DMS53 treated with DMSO at 0.1 percent for 48 hours (cell line): Measurements from ENCODE around the gene ARHGEF12.

Experiments used
- DNase-seq: peaks from one replicate; lab custom pipeline; 2025; ENCODE audit not compliant: unreplicated experiment; lab: John Stamatoyannopoulos, UW

ARHGEF12 gene, protein sequence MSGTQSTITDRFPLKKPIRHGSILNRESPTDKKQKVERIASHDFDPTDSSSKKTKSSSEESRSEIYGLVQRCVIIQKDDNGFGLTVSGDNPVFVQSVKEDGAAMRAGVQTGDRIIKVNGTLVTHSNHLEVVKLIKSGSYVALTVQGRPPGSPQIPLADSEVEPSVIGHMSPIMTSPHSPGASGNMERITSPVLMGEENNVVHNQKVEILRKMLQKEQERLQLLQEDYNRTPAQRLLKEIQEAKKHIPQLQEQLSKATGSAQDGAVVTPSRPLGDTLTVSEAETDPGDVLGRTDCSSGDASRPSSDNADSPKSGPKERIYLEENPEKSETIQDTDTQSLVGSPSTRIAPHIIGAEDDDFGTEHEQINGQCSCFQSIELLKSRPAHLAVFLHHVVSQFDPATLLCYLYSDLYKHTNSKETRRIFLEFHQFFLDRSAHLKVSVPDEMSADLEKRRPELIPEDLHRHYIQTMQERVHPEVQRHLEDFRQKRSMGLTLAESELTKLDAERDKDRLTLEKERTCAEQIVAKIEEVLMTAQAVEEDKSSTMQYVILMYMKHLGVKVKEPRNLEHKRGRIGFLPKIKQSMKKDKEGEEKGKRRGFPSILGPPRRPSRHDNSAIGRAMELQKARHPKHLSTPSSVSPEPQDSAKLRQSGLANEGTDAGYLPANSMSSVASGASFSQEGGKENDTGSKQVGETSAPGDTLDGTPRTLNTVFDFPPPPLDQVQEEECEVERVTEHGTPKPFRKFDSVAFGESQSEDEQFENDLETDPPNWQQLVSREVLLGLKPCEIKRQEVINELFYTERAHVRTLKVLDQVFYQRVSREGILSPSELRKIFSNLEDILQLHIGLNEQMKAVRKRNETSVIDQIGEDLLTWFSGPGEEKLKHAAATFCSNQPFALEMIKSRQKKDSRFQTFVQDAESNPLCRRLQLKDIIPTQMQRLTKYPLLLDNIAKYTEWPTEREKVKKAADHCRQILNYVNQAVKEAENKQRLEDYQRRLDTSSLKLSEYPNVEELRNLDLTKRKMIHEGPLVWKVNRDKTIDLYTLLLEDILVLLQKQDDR (N-terminal part only)

DNA sequence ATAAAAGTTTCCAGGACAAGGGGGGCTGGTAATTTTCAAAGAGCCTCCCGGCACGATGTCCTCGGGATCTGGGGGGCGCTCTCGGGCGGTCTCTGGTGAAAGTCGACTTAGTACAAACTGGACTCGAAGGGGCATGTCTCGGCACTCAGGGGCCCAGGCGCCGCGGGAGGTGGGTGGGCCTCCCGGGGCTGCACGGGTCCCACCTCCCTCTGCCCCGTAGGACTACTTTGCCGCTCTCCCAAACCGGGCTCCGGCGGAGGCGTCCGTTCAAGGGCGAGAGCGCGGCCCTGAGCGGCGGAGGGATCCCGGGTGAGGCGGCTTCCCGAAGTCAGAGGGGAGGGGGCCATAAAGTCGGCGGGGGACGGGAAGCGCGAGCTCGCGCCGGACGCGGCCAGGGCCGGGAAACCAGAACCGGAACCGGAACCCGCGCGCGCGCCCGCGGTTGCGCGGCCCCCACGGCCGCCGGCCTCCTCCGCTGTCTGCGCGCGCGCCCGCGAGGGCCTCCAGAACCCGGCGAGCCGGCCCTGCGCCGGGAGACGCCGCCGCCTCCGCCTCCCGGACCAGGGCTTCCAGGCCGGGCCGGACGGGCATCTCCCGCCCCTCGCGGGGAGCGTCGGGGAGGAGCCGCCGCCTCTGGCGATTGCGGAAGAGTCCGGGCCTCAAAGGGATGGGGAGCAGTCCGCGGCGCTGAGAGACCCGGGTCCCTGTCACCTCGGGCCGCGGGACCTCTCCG, at the start of gene ARHGEF12:
ARHGEF12 (plus strand) TSS at position 506 of the 733 bp plus-strand sequence. CDS start 831 bp downstream, outside the sequence.
- peak; percentile 89 for DNase-seq

DNA sequence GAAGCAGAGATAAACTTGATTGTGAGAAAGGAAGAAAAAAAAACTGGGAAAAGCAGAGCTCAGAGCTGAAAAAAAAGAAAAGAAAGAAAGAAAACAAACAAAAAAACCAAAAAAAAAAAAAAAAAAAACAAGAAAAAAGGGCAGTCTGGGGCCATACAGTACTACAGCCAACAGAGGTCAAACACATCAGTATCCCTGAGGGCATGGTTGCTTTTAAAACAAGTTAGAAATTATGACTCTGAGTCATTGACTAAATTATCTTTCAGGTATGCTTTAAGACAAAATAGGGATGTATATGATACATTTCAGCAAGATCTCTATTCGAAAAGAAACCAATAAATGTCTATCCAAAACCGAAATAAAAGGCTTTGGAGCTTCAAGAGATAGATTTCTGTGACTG, 48.2 kb upstream of the ARHGEF12 start:
- DNase-seq, result no peak

DNA sequence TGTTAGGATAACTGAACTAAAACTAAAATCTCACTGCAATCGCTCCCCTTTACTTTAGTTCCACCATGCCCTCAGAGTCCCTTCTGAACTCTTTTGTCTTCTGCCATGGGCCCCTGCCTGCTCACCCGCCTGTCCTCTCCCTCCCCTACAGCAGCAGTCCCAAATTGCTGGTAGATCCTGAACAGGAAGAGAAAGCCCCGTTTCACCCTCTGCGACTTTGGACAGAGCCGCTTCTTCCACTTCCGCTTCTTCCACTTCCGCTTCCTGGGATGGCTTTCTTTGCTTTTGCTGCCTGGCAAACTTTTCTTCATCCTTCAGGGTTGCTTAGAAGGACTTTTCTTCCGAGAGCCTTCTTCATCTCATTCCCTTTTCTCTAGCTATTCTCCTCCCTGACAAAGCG, 46.8 kb upstream of the ARHGEF12 start:
- DNase-seq, result no peak

DNA sequence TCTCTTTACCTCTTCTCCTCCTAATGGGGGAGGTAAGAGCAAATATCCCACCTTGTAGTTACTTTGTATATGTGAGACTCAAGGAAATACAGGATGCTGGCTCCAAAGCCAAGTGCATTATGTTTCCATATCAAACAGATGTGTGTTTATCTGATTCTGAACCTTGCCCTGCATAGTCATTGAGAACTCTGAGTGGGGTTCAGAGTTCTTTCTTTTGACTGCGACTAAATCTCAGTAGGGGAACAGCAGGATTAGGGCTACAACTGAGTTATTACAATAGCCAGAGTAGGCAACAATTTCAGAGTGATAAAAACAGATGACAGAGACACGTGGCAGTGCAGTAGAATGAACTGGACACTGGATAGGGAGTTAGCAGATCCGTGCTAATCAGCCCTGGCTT, 45.3 kb upstream of the ARHGEF12 start:
- no peak for DNase-seq

DNA sequence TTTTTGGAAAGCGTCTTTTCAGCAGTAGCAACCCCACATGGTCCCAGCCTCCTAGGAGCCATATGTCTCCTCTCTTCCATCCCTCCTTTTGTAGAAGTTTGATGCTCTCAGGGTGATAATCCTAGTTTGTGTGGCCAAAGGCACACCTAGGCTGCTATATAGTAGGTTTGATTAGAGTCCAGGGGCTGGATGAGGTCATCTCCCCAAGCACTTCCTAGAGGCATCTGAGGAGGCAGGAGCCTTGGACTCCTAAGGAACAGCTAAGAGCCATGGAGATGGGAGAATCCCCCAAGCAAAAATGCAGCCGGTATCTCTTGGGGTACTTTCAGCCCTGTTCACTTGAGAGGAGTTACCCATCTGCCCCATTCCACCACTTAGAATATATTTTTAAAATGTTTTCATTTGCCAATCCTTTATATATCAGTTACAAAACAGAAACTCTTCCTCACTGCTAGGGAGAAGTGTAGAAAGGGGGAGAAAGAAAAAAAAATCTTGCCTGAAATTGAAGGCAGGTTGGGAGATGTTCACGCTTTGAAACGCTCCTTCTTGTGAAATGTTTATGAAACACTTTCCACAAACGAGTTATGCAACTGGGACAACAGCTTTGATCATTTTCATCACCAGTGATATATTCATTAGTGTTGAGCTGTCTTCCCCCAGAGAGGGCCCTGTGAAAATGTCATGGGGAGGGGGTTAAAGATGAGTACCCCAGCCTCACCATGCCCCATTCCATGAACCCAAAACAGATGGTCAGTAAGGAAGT, 43.0 kb upstream of the ARHGEF12 start:
- no peak for DNase-seq

DNA sequence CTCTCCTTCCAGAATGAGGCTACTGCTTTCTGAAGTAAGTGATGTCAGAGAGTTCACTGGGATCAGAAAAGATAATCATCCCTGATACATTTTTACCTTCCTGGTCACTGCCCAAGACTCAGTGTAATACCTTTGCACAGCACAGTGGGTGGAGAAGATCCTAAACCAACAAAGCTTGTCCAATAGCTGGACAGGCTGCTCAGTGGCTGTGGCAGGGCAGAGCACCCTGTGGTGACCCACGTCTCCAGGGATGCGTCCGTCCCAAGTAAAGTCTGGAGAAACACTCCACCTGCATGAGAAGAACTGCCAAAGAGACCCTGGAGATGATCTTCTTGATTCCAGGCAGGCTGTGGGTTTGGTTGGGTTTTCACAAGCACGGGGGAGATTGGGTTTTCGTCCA, 42.1 kb upstream of the ARHGEF12 start:
- DNase-seq, result no peak

DNA sequence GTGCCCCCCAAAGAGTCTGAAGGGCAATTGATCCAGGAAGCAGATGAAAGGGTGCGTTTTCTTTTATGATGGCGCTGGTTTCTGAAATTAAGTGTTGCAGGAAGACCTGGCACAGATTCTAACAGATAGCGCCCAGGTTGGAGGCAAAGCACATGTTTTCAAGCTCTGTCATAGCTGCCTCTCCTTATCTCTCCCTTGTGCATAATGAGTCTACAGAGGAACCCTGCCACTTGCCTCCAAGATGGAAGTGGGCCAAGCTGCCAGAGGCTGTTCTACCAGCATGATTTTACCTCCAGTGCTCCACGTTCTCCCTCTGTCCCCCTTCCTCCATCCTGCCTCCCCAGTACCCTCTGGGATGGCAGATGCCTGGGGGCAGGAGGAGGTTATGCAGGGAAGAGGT, 41.1 kb upstream of the ARHGEF12 start:
- no peak for DNase-seq

DNA sequence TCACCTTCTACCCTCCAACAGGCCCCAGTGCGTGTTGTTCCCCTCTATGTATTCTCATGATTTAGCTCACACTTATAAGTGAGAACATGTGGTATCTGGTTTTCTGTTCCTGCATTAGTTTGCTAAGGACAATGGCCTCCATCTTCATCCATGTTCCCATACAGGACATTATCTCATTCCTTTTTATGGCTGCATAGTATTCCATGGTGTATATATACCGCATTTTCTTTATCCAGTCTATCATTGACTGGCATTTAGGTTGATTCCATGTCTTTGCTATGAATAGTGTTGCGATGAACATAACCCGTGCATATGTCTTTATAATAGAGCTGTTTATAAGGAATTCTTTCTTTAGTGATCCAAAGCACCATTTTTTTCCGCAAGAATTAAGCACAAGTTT, 39.7 kb upstream of the ARHGEF12 start:
- no peak for DNase-seq

DNA sequence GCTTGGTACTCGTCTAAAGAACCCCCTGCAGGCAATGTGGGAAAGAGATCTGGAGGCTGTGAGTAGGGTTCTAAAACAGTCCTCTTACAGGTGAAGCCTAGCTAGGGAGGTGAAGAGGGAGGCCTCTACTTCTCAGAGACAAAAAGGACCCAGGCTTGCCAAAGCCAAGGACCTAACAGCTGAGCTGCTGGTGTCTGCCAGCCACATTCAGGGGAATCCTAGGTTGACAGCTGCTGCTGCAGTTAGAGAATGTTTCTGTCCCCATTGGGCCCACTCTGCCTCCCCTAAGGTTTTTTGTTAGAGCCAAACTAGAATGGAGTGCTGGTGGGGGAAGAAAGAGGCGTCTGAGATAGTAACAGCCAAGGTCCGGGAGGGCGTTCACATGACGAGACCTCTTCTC, 37.8 kb upstream of the ARHGEF12 start:
- DNase-seq, result no peak

DNA sequence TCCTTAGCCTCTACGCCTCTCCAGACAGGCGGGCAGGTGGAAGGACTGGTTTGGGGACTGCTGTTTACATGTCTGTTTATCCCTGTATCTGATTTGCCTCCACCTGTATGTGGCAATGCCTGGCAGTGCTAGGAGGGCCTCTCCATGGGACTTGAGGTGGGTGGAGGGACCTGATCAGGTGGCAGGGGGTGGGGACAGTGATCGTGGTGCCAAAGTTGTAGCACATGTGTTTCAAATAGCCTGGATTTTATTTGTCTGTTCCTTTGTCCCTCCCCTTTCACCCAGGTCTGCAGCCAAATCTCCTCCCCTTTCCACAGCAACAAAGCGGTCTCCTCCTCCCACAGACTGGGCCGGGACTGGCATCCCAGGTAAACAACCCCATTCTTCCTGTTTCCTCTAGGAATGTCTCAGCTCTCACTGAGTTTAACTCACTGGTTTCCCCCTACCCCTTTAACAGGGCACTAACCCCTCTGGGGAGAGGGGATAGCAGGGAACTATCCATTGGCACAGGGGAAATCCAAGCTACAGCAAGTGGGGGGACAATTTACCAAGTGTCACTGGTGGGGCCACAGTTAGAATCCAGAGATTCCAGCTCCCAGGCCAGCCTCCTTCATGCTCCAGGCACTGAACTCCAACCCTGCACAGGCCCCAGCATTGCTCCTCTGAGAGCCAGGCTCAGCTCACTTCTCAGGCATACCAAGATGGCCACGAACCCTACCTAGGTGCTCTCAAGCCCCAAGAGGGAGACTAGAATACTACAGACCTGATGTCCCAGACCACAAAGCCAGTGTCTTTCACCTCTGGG, 34.0 kb upstream of the ARHGEF12 start:
- peak; percentile 13 for DNase-seq

DNA sequence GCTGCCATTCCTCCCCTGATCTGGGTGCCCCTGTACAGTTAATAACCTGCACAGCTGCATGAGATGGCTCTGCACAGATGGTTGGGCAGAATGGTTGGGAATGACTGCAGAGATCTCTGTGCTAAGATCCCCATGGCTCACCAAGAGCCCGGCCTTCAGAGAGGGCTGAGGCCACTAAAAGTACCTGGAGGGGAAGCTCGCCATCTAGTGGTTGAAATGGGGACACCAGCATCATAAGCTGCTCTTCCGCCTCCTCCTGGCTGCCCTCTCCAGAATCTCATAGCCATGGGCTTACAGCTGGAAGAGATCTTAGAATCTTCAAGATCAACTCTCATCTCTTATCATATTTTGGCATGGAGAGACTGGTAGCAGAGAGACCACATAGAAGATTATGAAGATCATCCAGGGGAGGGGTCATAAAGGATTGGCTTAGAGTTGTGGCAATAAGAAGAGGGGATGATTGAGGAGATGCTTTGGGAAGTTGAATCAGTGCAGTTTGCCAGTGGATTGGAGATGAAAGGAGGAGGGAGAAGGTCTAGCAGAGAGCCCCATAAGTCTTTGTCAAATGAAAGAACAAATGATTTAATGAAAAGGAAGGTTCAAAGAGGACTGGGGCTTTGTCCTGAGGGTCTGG, 33.1 kb upstream of the ARHGEF12 start:
- DNase-seq, result peak; percentile 73

DNA sequence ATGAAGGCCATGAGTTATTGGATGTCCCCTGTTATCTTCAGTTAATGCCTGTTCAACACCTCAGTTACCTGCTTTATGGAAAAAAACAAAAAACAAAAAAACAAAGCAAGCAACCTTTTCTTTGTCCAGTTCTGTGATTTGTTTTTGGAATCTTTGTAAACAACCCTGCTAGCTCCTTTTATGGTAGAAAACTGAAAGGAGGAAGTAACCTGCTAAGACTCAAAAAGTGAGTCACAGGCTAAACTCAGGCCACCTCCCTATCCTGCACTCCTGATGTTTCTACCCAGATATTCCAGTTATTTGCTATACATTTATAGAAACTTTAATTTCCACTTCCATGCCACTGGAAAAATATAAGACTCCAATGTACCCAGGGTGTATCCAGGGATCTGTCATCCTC, 31.7 kb upstream of the ARHGEF12 start:
- DNase-seq, result no peak

DNA sequence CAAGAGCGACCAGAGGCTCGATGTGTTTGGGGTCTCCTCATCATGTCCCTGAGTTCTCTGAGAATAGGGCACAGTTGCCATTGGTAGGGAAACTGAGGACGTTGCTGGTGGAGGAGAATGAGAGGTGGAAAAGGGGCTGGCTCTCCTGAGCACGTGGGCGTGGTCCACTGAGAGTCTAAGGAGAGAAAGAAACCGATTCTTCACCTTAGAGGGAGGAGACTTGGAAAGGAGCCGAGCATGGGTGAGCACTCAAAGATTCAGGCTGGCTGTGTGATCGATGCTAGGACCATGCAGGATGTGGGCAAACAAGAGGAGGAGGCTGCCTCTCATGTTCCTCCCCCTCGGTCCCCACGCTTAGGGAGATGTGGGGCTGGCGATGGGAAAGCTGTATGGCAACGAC, 30.9 kb upstream of the ARHGEF12 start:
- no peak for DNase-seq

DNA sequence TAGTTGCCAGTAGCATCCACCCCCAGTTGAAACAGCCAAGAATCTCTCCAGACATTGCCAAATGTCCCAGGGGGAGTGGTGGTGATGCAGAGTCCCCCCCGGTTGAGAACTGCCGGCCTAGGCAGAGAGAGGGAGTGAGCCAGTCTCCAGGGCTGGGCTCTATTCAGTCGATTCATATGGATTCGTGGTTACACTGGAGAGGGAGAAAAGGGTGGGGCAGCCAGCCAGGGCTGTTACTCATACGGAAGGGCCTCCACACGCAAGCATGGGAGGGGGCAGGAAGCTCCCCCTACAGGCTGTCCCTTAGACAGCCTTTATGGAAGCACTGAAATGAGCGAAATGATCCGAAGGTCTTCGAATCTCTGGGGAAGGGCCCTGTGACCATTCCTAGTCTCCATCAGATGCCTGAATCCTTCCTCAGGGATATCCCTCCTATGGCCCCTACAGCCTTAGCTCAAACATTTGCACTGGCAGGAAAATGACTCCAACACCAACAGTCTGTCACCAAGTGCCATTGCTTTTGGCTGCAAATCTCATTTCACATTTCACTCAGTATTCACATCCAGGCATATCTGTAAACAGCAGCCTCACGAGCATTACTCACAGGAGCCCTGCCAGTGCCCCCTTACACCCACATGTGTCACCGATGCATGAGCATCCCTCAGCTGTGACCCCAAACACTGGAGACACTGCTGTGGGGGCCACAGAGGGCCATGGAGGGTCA, 29.5 kb upstream of the ARHGEF12 start:
- DNase-seq, result no peak

DNA sequence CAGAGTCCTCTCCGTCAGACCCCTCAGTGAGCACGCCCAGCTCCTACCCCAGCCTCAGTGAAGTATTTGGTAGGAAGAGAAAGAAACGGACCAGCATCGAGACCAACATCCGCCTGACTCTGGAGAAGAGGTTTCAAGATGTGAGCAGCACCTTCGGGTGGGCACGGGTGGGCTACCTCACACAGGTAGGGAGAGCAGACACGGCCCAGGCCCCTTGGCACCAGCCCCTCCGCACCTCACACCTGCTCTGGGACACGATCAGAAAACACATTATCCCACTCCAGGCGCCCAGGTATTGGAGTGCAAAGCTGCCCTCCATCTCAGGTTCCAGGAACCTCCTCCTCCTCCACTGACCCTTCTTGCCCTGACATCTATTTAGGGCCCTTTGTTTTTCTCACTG, 28.7 kb upstream of the ARHGEF12 start:
- DNase-seq, result no peak

DNA sequence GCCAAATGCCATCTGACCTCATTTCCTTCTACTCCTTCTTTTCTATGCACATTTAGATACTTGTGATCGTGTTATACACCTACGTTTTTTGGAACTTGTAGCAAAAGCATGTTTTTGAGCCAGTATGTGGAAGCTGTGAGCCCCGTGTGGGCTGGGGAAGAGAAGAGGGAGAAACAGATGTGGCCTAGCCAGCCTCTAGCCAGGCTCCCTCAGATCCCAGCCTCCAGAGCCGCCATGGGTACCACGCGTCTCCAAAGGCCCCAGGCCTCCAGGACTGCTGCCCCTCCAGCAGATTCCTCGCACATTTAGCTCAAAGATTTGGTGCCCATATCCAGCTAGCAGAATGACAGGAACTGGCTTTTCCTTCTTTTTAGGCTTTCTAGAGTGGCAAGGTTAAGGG, 28.1 kb upstream of the ARHGEF12 start:
- no peak for DNase-seq

DNA sequence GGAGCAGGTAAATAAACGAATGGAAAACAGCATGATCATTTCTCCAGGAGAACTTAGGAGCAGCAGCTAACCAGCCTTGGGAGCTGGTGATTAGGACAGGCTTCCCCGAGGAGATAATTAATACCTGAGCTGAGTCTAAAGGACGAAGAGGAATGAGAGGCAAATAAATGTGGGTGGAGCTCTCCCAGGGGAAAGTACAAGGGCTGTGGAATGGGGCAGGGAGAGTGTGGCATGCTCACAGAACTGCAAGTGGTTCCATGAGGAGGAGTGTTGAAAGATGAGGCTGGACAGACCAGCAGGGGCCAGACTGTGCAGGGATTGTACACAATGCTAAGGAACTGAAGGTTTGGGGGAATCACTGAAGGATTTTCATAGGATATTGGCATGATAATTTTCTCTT, 25.3 kb upstream of the ARHGEF12 start:
- DNase-seq, result no peak

DNA sequence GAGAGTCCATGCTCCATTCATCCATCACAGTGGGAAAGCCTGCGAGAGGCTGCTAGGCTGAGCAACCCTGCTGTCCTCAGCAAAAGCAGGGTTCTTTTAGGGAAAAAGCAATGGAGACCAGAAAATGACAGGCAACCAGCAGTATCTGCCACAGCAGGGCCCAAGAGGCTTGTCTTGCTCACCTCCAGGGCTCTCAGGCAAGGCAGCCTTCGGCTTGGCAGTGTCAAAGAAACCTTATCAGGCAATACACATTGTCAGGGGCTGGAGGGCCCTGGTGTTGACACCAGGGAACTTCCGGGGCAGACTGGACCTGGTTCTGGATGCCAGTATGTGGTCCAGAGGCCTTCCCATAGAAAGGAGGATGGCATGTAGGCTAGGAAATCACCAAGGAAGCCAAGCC, 21.4 kb upstream of the ARHGEF12 start:
- no peak for DNase-seq
